Fibroblast of lung (primary cell): Measurements from ENCODE around the gene SCFD2. TPM values are rescaled to one million over a fixed set of nuclear protein-coding genes. Genes with fewer than 3 reads are reported as not detected.

Experiments used
- DNase-seq, 2 donors: peaks; one replicate each; pipeline versions ENCODE4 v3.0.0 to v3.0.0-alpha.2; 2010; ENCODE audit warnings: low read depth in 2 of 2
- H2AFZ ChIP-seq: 2 replicates; pipeline ENCODE4 v1.5.1; 2012; ENCODE audit warnings: low read length, control low read depth, inconsistent platforms
- H3K27ac ChIP-seq: 2 replicates; pipeline ENCODE4 v1.5.1; 2011; ENCODE audit warnings: low read length, control low read depth; ENCODE audit not compliant: insufficient read depth
- H3K27me3 ChIP-seq: 2 replicates; pipeline ENCODE4 v1.5.1; 2011; ENCODE audit warnings: mild to moderate bottlenecking, low read length; ENCODE audit not compliant: control insufficient read depth, insufficient read depth
- H3K36me3 ChIP-seq: 2 replicates; pipeline ENCODE4 v1.5.1; 2011; ENCODE audit warnings: low read length; ENCODE audit not compliant: control insufficient read depth, insufficient read depth
- H3K4me1 ChIP-seq: 2 replicates; pipeline ENCODE4 v1.5.1; 2011; ENCODE audit warnings: low read length; ENCODE audit not compliant: control insufficient read depth, insufficient read depth; ENCODE audit errors: extremely low read depth
- H3K4me2 ChIP-seq: 2 replicates; pipeline ENCODE4 v1.5.1; 2011; ENCODE audit warnings: low read length, control low read depth; ENCODE audit not compliant: insufficient read depth; ENCODE audit errors: extremely low read depth
- H3K4me3 ChIP-seq, 4 experiments: fragments of 200-600 bp in 1 of 4; sonication (generic) in 1 of 4; replicated peaks in 1 of 4; 2 replicates each; pipeline ENCODE4 v1.5.1; 2011 to 2016; ENCODE audit warnings: low read length in 4 of 4, low read depth in 3 of 4, mild to moderate bottlenecking in 3 of 4, control low read depth in 2 of 4, inconsistent platforms in 1 of 4, mixed read lengths in 1 of 4; ENCODE audit not compliant: insufficient read depth in 1 of 4; ENCODE audit errors: control extremely low read depth in 1 of 4
- H3K79me2 ChIP-seq: 2 replicates; pipeline ENCODE4 v1.5.1; 2012; ENCODE audit warnings: mild to moderate bottlenecking, low read length, inconsistent platforms; ENCODE audit not compliant: control insufficient read depth, insufficient read depth
- H3K9ac ChIP-seq: 2 replicates; pipeline ENCODE4 v1.5.1; 2011; ENCODE audit warnings: mild to moderate bottlenecking, low read length, control low read depth; ENCODE audit not compliant: insufficient read depth
- H3K9me3 ChIP-seq: 2 replicates; pipeline ENCODE4 v1.5.1; 2012; ENCODE audit warnings: low read depth, low read length; ENCODE audit not compliant: control insufficient read depth, insufficient read depth
- H4K20me1 ChIP-seq: 2 replicates; pipeline ENCODE4 v1.5.1; 2011; ENCODE audit warnings: low read length; ENCODE audit not compliant: control insufficient read depth, insufficient read depth; ENCODE audit errors: extremely low read depth
- CTCF ChIP-seq, 2 donors: IDR thresholded peaks in 1 of 2; conservative IDR thresholded peaks in 1 of 2; 1 replicate in 1 of 2; 2 replicates in 1 of 2; pipeline ENCODE4 v1.5.1; 2011 to 2012; ENCODE audit warnings: low read length in 2 of 2, control low read depth in 1 of 2, inconsistent platforms in 1 of 2, low read depth in 1 of 2, mild to moderate bottlenecking in 1 of 2
- EZH2 ChIP-seq: IDR thresholded peaks from 2 replicates; pipeline ENCODE4 v1.5.1; 2012; ENCODE audit warnings: low read length, control low read depth, mild to moderate bottlenecking; ENCODE audit errors: missing control alignments
- polyA plus RNA-seq, 2 donors: library from polyadenylated mRNA; depleted of rRNA in 1 of 2; stranded (reverse) in 1 of 2; unstranded in 1 of 2; fragments of >200 nt; gene quantifications; 2 replicates each; pipeline ENCODE4 v1.2.1, GENCODE V29; 2011 to 2012; ENCODE audit warnings: missing spikeins in 1 of 2
- total RNA-seq: library from RNA; depleted of rRNA; stranded (reverse); fragments of >200 nt; gene quantifications from 2 replicates; pipeline ENCODE4 v1.2.1, GENCODE V29; 2014

The SCFD2 gene
- total and polyA plus RNA-seq, 2 donors (not counting 1 experiment from before 2014, with no cell fraction given), result 16.2 to 23.1 TPM

- H3K27me3 ChIP-seq, result no peaks in the 10 kb centered on the region
- H4K20me1 ChIP-seq, result no peaks in the 10 kb centered on the region
- peak in 1 of 2 donors; percentile 66 for DNase-seq
- no peaks in the 10 kb centered on the region for H3K4me1 ChIP-seq
- H3K4me2 ChIP-seq, result no peak overlapping the region
- no peaks in the 10 kb centered on the region for H3K36me3 ChIP-seq
- H3K9ac ChIP-seq, result no peak overlapping the region
- peaks cover 16% of the 10 kb centered on the region for H3K79me2 ChIP-seq
- H3K27ac ChIP-seq, result no peak overlapping the region
- H3K9me3 ChIP-seq, result no peaks in the 10 kb centered on the region
- no peak overlapping the region for H3K4me3 ChIP-seq
- TF ChIP-seq EZH2 (no peak), CTCF (conservative IDR thresholded peaks at IDR 0.05 in 1 of 2, IDR thresholded peaks at IDR 0.05 in 1 of 2; ENCODE audit: low read depth in 1 of 2, low read length in 2 of 2) (peak; percentile 16 to 46)
- no peak overlapping the region for H2AFZ ChIP-seq
These were observed 52.4 kb downstream of the SCFD2 start for GRCh38 chr4:53313510-53313909.

GRCh38 chr4:53309321-53310040 is 56.4 kb downstream of the SCFD2 start:
- no peak overlapping the region for H2AFZ ChIP-seq
- H3K9ac ChIP-seq, result no peak overlapping the region
- H3K27ac ChIP-seq, result peak overlapping the region; percentile 21
- TF ChIP-seq EZH2, result no peak
- TF ChIP-seq CTCF (conservative IDR thresholded peaks at IDR 0.05 in 1 of 2, IDR thresholded peaks at IDR 0.05 in 1 of 2; ENCODE audit: low read depth in 1 of 2, low read length in 2 of 2), result no peak
- H3K4me2 ChIP-seq, result no peak overlapping the region
- no peak for DNase-seq
- no peaks in the 10 kb centered on the region for H3K9me3 ChIP-seq
- no peaks in the 10 kb centered on the region for H3K36me3 ChIP-seq
- H4K20me1 ChIP-seq, result no peaks in the 10 kb centered on the region
- no peaks in the 10 kb centered on the region for H3K27me3 ChIP-seq
- no peak overlapping the region for H3K4me3 ChIP-seq
- H3K4me1 ChIP-seq, result peaks cover 8% of the 10 kb centered on the region
- H3K79me2 ChIP-seq, result peaks cover 7% of the 10 kb centered on the region

- peak in 1 of 2 donors; percentile 9 for DNase-seq
- Histone ChIP-seq H3K9me3 (no peaks in the 10 kb centered on the region), H3K27me3 (no peaks in the 10 kb centered on the region), H3K4me1 (peaks cover 8% of the 10 kb centered on the region), H3K79me2 (peaks cover 2% of the 10 kb centered on the region), H2AFZ (no peak overlapping the region), H3K36me3 (no peaks in the 10 kb centered on the region), H3K27ac (peak overlapping the region; percentile 64), H3K4me2 (no peak overlapping the region), H4K20me1 (no peaks in the 10 kb centered on the region), H3K4me3 (no peak overlapping the region), H3K9ac (no peak overlapping the region)
- no peak for TF ChIP-seq EZH2
- TF ChIP-seq CTCF (conservative IDR thresholded peaks at IDR 0.05 in 1 of 2, IDR thresholded peaks at IDR 0.05 in 1 of 2; ENCODE audit: low read depth in 1 of 2, low read length in 2 of 2), result no peak
These were observed 57.8 kb downstream of the SCFD2 start for GRCh38 chr4:53307819-53308780.
